HG03520 (cell line): ENCODE data around the gene OTUD6A.
A peak's percentile ranks its signal among the peaks of the same experiment; 100 is the strongest.

ENCODE experiments used
- ATAC-seq: cut with Tn5 transposase; IDR thresholded peaks from one replicate; pipeline ENCODE4 v1.9.1; 2021; ENCODE audit warnings: mild to moderate bottlenecking, moderate library complexity; ENCODE audit not compliant: unreplicated experiment

The OTUD6A gene, protein sequence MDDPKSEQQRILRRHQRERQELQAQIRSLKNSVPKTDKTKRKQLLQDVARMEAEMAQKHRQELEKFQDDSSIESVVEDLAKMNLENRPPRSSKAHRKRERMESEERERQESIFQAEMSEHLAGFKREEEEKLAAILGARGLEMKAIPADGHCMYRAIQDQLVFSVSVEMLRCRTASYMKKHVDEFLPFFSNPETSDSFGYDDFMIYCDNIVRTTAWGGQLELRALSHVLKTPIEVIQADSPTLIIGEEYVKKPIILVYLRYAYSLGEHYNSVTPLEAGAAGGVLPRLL

GRCh38 chrX:70062076-70062475 lies at the start of gene OTUD6A:
TSS of gene OTUD6A (plus strand) at chrX:70062457. CDS start at chrX:70062525, 68 bp downstream.
- ATAC-seq, result no peak

DNA sequence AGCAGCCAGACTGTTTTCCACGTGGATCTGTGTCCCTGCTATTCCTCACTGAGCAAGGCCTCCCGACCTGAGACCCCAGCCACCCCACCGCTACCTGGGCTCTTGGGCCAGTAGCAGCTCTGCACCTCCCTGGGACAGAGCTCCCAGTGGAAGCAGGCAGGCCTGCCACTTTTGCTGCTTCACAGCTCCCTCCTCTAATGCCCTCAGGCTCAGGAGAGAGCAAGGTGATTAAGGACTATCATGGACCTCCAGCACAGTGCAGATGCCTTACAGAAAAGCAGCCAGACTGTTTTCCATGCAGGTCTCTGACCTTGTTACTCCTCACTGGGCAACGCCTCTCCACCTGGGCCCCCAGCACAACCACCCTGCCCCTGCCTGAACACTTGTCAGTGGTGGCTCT lies 49.5 kb upstream of the OTUD6A start:
- ATAC-seq, result no peak

DNA sequence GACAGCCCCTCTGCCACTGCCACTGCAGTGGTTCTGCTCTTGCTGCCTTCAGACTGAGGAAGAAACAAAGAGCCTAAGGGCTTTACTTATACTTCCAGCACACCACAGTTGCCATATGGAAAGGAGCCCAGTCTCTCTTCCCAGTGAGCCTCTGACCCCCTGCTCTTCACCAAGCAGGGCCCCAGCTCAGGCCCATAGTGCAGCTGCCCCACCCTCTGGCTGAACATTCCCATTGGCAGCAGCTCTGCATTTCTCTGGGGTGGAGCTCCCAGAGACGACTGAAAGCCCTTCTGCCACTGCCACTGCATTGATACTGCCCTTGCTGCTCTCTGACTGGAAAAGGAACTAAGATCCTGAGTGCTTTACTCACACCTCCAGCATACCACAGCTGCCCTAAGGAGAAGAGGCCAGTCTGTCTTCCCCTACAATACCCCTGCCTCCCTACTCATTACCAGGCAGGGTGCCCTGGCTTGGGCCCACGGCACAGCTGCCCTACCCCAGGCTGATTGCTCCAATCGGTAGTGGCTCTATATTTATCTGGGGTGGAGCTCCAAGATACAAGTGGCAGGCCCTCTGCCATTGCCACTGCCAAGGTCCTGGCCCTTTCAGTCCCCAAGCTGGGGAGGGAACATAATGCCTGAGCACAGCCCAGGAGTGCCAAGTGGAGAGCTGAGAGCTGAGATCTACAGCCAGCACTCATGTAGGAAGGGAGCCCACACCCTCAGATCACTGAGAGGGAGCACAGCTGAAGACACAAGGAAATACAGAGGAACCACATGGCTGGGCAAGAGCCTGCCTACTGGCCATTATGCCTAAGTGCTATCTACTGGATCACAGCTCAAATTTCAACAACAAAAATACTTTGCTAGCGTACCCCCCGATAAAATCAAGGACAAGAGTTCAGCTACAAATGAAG lies 48.5 kb upstream of the OTUD6A start:
- no peak for ATAC-seq

DNA sequence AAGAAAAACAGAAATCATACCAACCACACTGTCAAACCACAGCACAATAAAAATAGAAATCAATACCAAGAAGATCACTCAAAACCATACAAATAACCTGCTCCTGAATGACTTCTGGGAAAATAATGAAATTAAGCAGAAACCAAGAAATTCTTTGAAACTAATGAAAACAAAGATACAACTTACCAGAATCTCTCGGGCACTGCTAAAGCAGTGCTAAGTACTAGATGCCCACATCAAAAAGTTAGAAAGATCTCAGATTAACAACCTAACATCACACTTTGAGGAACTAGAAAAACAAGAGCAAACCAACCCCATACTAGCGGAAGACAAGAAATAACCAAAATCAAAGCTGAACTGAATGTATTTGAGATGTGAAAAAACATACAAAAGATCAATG lies 45.7 kb upstream of the OTUD6A start:
- no peak for ATAC-seq

GRCh38 chrX:70022616-70023015 lies 39.6 kb upstream of the OTUD6A start:
- ATAC-seq, result no peak

DNA sequence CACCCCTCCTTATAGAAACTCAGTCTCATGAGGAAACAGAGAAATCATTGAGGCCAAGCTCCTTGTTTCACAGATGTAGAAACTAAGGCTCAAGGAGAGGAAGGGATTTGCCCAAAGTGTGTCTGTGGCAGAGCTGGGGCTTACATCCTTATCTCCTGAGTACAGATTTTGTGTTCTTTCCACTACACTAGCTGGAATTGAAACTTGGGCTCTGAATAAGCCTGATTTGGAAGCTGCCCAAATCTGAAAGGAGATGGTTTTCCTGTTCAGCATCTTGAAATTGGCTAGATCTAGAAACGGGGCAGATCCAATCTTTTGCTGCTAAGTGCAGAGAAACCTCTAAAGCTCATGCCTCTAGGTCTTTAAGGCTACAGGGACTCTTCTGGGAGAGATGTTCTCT lies 36.8 kb upstream of the OTUD6A start:
- no peak for ATAC-seq

GRCh38 chrX:70026112-70026850 lies 36.0 kb upstream of the OTUD6A start:
- ATAC-seq, result no peak

DNA sequence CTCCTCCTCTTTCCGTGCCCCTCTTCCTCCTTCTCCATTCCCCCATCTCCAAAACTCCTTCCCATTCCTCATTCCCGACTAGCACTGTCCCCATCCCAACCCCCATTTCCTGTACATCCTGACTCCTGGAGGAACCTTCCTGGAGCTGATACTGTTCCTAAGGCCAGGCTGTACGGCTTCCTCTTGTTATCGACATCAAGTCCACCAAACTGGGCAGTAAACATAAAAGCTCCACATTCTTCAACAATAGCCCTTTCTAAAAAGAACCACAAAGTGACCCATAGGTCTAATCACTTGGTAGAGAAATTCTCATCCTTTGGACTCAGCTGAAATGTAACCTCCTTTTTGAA lies 35.4 kb upstream of the OTUD6A start:
- ATAC-seq, result no peak

GRCh38 chrX:70029863-70030262 lies 32.4 kb upstream of the OTUD6A start:
- ATAC-seq, result no peak

DNA sequence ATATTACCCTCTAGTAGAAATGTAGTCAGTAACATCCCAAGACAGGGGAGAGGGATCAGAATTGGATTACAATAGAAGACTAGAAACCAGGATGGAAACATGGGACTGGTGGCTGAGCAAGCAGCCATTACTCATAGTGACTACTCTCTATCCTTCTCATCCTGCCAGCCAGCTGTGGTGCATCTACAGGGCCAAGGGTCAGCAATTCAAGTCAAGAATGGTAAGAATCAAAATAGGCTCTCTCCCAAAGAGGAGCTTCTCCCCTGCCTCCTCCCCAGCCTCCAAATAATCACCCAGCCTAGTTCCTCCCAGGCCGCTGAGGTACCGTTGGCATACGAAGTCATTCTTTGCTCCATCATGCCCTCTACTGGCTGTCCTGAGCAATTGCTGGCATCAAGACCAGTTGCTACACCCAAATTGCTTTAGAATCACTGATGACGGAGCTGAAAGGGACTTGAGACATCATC lies 31.9 kb upstream of the OTUD6A start:
- peak; percentile 59 for ATAC-seq

- no peak for ATAC-seq
These were observed 29.5 kb upstream of the OTUD6A start for GRCh38 chrX:70032792-70033191.

DNA sequence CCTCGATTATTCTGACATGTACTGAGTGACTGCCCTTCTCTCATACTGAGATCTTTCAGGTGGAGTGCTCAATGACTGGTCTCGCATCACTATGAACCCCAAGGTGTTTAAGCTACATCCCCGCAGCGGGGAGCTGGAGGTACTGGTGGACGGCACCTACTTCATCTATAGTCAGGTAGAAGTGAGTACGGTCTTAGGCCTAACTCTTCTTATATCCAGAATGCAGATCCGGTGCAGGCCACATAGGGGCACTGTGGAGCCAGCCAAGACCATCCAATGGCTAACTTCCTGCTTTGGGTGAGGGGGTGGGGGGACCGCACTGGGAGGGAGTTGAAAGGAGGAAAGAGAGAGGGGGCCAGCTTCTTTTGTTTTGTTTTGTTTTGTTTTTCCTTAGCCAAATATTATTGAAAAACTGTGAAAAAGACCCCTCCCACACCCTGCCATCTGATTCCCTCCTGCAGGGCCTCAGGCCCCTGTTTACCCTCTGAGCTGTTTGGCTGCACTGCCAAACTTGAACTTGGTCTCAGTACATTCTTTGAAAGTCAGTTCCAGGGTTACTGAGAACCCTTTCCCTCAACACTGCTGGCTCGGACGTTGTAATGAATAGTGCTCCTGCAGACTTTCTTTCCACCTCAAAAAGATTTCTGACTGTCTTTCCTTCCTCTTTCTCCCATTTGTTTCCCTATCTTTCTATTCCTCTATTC lies 28.8 kb upstream of the OTUD6A start:
- ATAC-seq, result peak; percentile 43

DNA sequence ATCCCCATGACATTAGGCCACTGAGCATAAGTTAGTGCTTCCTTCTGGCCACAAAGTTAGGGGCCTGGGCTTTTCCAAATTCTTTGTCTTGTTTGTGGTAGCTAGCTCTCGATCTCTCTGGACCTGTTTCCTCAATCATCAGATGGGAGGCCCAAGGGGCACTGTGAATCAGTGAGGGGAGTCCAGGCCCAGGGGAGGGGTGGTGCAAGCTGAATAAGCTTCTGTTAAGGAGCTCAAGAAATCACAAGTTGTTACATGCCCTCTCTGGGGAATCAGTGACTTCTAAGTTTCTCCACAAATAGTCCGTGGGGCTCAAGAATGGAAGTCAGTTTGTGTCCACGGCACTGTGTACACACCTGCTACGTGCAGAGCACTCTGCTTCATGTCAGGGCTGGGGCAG lies 27.6 kb upstream of the OTUD6A start:
- no peak for ATAC-seq

DNA sequence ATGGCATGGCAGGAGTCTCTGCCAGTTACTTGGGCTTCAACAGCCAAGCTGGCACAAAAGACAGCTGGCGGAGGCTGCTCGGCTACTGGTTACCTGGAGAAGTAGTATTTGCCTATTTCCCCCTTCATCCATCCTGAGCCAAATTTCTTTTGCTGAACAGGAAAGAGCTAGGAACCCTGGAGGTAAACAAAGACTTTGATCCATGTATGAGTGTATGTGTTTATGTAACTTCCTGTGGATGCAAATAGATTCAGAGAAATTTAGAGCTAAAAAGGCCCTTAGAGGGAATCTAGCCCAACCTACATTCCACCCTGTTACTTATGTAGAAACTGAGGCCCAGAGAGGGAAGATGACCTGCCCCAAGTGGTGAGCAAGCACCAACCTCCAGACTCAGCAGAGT lies 23.7 kb upstream of the OTUD6A start:
- ATAC-seq, result no peak

DNA sequence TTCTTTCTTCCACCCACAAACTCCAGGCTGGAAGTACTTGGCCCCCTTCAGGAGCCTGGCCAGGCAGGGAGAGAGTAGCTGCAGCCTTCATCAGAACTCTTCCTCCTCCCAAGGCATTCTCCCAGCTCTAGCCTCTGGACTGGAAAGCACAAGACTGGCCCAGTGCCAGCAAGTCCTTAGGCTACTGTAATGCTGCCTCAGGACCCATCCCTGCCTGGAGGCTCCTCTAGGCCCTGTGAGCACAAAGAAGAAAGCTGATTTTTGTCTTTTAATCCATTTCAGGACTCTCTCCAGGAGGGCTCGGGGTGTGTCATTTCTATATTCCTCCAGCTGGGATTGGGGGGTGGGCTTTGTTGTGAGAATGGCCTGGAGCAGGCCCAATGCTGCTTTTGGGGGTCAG lies 23.3 kb upstream of the OTUD6A start:
- ATAC-seq, result no peak

DNA sequence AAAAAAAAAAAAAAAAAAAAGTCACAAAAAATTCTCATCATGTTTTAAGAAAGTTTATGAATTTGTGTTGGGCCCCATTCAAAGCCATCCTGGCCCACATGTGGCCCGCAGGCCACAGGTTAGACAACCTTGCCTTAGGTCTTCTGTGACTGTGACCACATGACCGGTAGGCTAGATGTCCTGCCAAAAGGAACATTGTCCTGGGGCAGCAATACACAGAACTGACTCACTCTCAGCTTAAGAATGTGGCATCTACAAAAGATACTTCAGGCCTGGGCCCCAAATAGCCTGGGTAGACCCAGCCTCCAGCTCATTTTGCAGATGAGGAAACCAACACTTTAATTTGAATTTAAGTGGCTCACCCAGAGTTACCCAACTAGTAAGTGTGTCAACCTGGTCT lies 22.5 kb upstream of the OTUD6A start:
- no peak for ATAC-seq

DNA sequence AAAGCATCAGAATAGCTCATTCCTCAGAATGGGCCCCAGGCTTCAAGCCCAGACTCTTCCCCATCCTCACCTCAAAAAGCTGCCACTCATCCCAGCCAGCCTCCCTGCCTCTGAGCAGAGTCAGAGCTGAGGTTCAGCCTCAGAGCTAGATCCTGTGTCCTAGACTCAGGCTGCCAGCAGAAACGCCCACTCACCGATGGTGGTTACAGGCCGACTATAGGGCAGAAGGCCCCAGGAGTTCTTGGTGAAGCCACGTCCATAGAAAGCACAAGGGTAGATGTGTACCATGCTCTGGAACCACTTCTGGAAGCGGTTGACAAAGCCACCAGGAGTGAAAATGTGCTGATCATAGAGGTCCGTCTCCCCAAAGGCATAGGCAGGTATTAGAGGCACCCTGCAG lies 20.3 kb upstream of the OTUD6A start:
- no peak for ATAC-seq

DNA sequence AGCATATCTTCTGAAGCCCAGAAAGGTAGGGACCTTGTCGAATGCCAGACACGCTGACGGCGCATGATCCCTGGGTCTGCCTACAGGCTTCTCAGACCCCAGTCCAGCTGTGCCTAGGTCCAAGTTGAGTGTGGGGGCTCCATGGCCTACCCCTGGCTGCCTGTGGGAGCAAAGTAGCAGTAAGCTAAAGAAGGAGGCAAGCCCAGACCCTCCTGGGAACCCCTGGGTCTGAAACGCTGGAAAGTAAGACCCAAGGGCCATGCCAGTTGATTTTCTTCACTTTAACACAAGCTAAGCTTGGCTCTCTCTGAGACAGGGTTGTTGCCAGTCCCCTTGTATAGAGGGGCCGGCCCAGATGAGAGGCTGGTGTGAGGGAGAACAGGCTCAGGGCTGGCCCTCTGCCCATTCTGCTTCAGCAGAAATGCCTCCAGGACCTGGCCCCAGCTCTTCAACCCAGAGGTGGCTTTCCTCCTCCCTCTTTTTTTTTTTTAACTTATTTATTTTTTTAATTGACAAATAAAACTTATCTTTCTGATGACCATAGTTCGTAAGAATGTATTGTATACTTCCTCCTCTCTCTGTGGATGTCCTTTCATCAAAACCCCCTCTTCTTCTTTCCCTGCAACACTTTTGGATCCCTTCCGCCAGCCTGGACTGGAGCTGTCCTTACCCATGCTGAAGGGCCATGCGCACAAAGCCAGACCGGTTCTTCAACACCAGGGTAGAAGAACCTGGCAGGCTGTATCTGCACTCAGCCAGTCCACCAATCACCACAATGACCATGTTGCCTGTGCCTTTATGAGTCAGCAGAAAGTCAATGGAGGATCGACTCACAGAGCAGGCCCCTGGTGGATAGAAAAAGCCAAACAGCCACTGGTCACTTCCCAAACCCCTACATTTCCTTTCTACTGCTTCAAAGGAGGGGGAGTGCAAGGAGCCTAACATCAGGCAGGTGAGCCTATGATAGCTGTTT lies 19.6 kb upstream of the OTUD6A start:
- ATAC-seq, result no peak

- ATAC-seq, result no peak
These were observed 18.6 kb upstream of the OTUD6A start for GRCh38 chrX:70043685-70044084.
